ENCODE data around the gene TTLL13.
A peak's percentile ranks its signal among the peaks of the same experiment; 100 is the strongest.

Gene TTLL13

GRCh38 chr15:90217671-90218394, 31.5 kb upstream of the TTLL13 start:
- no peak overlapping the region for H3K9ac ChIP-seq (ENCODE audit: low read length in 2 of 2)
- H3K4me1 ChIP-seq (ENCODE audit: control insufficient read depth, insufficient read depth, low read length): peaks cover 28% of the 10 kb centered on the region
- no peak overlapping the region for H3K27ac ChIP-seq (ENCODE audit: low read length)

GRCh38 chr15:90219421-90220141, 29.8 kb upstream of the TTLL13 start:
- Histone ChIP-seq H3K27ac (ENCODE audit: low read length) (peak overlapping the region; percentile 55), H3K27me3 (ENCODE audit: control insufficient read depth in 1 of 2, insufficient read depth in 2 of 2, low read length in 2 of 2) (no peaks in the 10 kb centered on the region), H3K9ac (ENCODE audit: low read length in 2 of 2) (no peak overlapping the region), H3K4me3 (ENCODE audit: low read length in 2 of 2) (no peak overlapping the region), H3K9me3 (ENCODE audit: control insufficient read depth in 2 of 2, low read length in 2 of 2) (no peaks in the 10 kb centered on the region), H3K36me3 (ENCODE audit: control insufficient read depth in 2 of 2, insufficient read depth in 2 of 2, low read length in 2 of 2) (peaks cover 23 to 30% of the 10 kb centered on the region in 2 donors), H3K4me1 (ENCODE audit: control insufficient read depth, insufficient read depth, low read length) (peaks cover 23% of the 10 kb centered on the region)

More at GRCh38 chr15:90217671-90218394, 31.5 kb upstream of the TTLL13 start:
- Histone ChIP-seq H3K36me3 (ENCODE audit: control insufficient read depth in 2 of 2, insufficient read depth in 2 of 2, low read length in 2 of 2) (peaks cover 9 to 13% of the 10 kb centered on the region in 2 donors), H3K27me3 (ENCODE audit: control insufficient read depth in 1 of 2, insufficient read depth in 2 of 2, low read length in 2 of 2) (no peaks in the 10 kb centered on the region), H3K4me3 (ENCODE audit: low read length in 2 of 2) (no peak overlapping the region), H3K9me3 (ENCODE audit: control insufficient read depth in 2 of 2, low read length in 2 of 2) (no peaks in the 10 kb centered on the region)

GRCh38 chr15:90221246-90221900, 28.0 kb upstream of the TTLL13 start:
- peaks cover 23% of the 10 kb centered on the region for H3K4me1 ChIP-seq (ENCODE audit: control insufficient read depth, insufficient read depth, low read length)
- H3K9ac ChIP-seq (ENCODE audit: low read length in 2 of 2): no peak overlapping the region
- peak overlapping the region; percentile 46 for H3K27ac ChIP-seq (ENCODE audit: low read length)
- no peaks in the 10 kb centered on the region for H3K9me3 ChIP-seq (ENCODE audit: control insufficient read depth in 2 of 2, low read length in 2 of 2)
- peak overlapping the region in 1 of 2 donors; percentile 8 for H3K4me3 ChIP-seq (ENCODE audit: low read length in 2 of 2)
- H3K36me3 ChIP-seq (ENCODE audit: control insufficient read depth in 2 of 2, insufficient read depth in 2 of 2, low read length in 2 of 2): peaks cover 41 to 44% of the 10 kb centered on the region in 2 donors
- no peaks in the 10 kb centered on the region for H3K27me3 ChIP-seq (ENCODE audit: control insufficient read depth in 1 of 2, insufficient read depth in 2 of 2, low read length in 2 of 2)

- Histone ChIP-seq H3K36me3 (ENCODE audit: control insufficient read depth in 2 of 2, insufficient read depth in 2 of 2, low read length in 2 of 2) (peaks cover 45 to 49% of the 10 kb centered on the region in 2 donors), H3K4me3 (ENCODE audit: low read length in 2 of 2) (no peak overlapping the region), H3K27me3 (ENCODE audit: control insufficient read depth in 1 of 2, insufficient read depth in 2 of 2, low read length in 2 of 2) (no peaks in the 10 kb centered on the region), H3K27ac (ENCODE audit: low read length) (no peak overlapping the region), H3K9me3 (ENCODE audit: control insufficient read depth in 2 of 2, low read length in 2 of 2) (no peaks in the 10 kb centered on the region), H3K4me1 (ENCODE audit: control insufficient read depth, insufficient read depth, low read length) (peaks cover 23% of the 10 kb centered on the region), H3K9ac (ENCODE audit: low read length in 2 of 2) (no peak overlapping the region)
Measured at GRCh38 chr15:90222547-90222946, 26.8 kb upstream of the TTLL13 start.

GRCh38 chr15:90223441-90224165, 25.8 kb upstream of the TTLL13 start:
- no peaks in the 10 kb centered on the region for H3K9me3 ChIP-seq (ENCODE audit: control insufficient read depth in 2 of 2, low read length in 2 of 2)
- peaks cover 48 to 52% of the 10 kb centered on the region in 2 donors for H3K36me3 ChIP-seq (ENCODE audit: control insufficient read depth in 2 of 2, insufficient read depth in 2 of 2, low read length in 2 of 2)
- no peak overlapping the region for H3K4me3 ChIP-seq (ENCODE audit: low read length in 2 of 2)
- no peaks in the 10 kb centered on the region for H3K27me3 ChIP-seq (ENCODE audit: control insufficient read depth in 1 of 2, insufficient read depth in 2 of 2, low read length in 2 of 2)
- peaks cover 32% of the 10 kb centered on the region for H3K4me1 ChIP-seq (ENCODE audit: control insufficient read depth, insufficient read depth, low read length)
- no peak overlapping the region for H3K9ac ChIP-seq (ENCODE audit: low read length in 2 of 2)
- H3K27ac ChIP-seq (ENCODE audit: low read length): no peak overlapping the region

- Histone ChIP-seq H3K9ac (ENCODE audit: low read length in 2 of 2) (no peak overlapping the region), H3K36me3 (ENCODE audit: control insufficient read depth in 2 of 2, insufficient read depth in 2 of 2, low read length in 2 of 2) (peaks cover 57 to 63% of the 10 kb centered on the region in 2 donors), H3K4me1 (ENCODE audit: control insufficient read depth, insufficient read depth, low read length) (peaks cover 34% of the 10 kb centered on the region), H3K27ac (ENCODE audit: low read length) (no peak overlapping the region), H3K9me3 (ENCODE audit: control insufficient read depth in 2 of 2, low read length in 2 of 2) (no peaks in the 10 kb centered on the region), H3K4me3 (ENCODE audit: low read length in 2 of 2) (no peak overlapping the region), H3K27me3 (ENCODE audit: control insufficient read depth in 1 of 2, insufficient read depth in 2 of 2, low read length in 2 of 2) (no peaks in the 10 kb centered on the region)
Measured at GRCh38 chr15:90225047-90225446, 24.3 kb upstream of the TTLL13 start.

GRCh38 chr15:90225504-90226234, 23.7 kb upstream of the TTLL13 start:
- no peak overlapping the region for H3K27ac ChIP-seq (ENCODE audit: low read length)
- H3K27me3 ChIP-seq (ENCODE audit: control insufficient read depth in 1 of 2, insufficient read depth in 2 of 2, low read length in 2 of 2): no peaks in the 10 kb centered on the region
- peaks cover 38% of the 10 kb centered on the region for H3K4me1 ChIP-seq (ENCODE audit: control insufficient read depth, insufficient read depth, low read length)

GRCh38 chr15:90227336-90227735, 22.0 kb upstream of the TTLL13 start:
- no peak overlapping the region for H3K4me3 ChIP-seq (ENCODE audit: low read length in 2 of 2)
- peaks cover 46% of the 10 kb centered on the region for H3K4me1 ChIP-seq (ENCODE audit: control insufficient read depth, insufficient read depth, low read length)
- no peaks in the 10 kb centered on the region for H3K9me3 ChIP-seq (ENCODE audit: control insufficient read depth in 2 of 2, low read length in 2 of 2)
- no peaks in the 10 kb centered on the region for H3K27me3 ChIP-seq (ENCODE audit: control insufficient read depth in 1 of 2, insufficient read depth in 2 of 2, low read length in 2 of 2)
- no peak overlapping the region for H3K27ac ChIP-seq (ENCODE audit: low read length)
- H3K36me3 ChIP-seq (ENCODE audit: control insufficient read depth in 2 of 2, insufficient read depth in 2 of 2, low read length in 2 of 2): peaks cover 64 to 67% of the 10 kb centered on the region in 2 donors
- no peak overlapping the region for H3K9ac ChIP-seq (ENCODE audit: low read length in 2 of 2)

More at GRCh38 chr15:90225504-90226234, 23.7 kb upstream of the TTLL13 start:
- Histone ChIP-seq H3K9me3 (ENCODE audit: control insufficient read depth in 2 of 2, low read length in 2 of 2) (no peaks in the 10 kb centered on the region), H3K4me3 (ENCODE audit: low read length in 2 of 2) (no peak overlapping the region), H3K36me3 (ENCODE audit: control insufficient read depth in 2 of 2, insufficient read depth in 2 of 2, low read length in 2 of 2) (peaks cover 63 to 66% of the 10 kb centered on the region in 2 donors), H3K9ac (ENCODE audit: low read length in 2 of 2) (no peak overlapping the region)

GRCh38 chr15:90227816-90228772, 21.3 kb upstream of the TTLL13 start:
- Histone ChIP-seq H3K27ac (ENCODE audit: low read length) (peak overlapping the region; percentile 76), H3K9ac (ENCODE audit: low read length in 2 of 2) (peak overlapping the region in 1 of 2 donors; percentile 29), H3K4me1 (ENCODE audit: control insufficient read depth, insufficient read depth, low read length) (peaks cover 54% of the 10 kb centered on the region), H3K9me3 (ENCODE audit: control insufficient read depth in 2 of 2, low read length in 2 of 2) (no peaks in the 10 kb centered on the region), H3K4me3 (ENCODE audit: low read length in 2 of 2) (peak overlapping the region in 1 of 2 donors; percentile 29), H3K27me3 (ENCODE audit: control insufficient read depth in 1 of 2, insufficient read depth in 2 of 2, low read length in 2 of 2) (no peaks in the 10 kb centered on the region), H3K36me3 (ENCODE audit: control insufficient read depth in 2 of 2, insufficient read depth in 2 of 2, low read length in 2 of 2) (peaks cover 59 to 65% of the 10 kb centered on the region in 2 donors)

Data from stomach smooth muscle (tissue), 2 donors.